ENCODE measurements around the gene CHML.

Gene CHML

GRCh38 chr1:241596633-241597032 lies 43.5 kb downstream of the CHML start:
- Histone ChIP-seq H3K27me3 (ENCODE audit: insufficient read depth, low read length) (no peaks in the 10 kb centered on the region), H3K36me3 (ENCODE audit: insufficient read depth, low read length) (no peaks in the 10 kb centered on the region), H3K9me2 (ENCODE audit: low read depth, low read length) (no peaks in the 10 kb centered on the region), H3K4me1 (ENCODE audit: insufficient read depth, low read length, severe bottlenecking) (peaks cover 13% of the 10 kb centered on the region), H3K79me2 (ENCODE audit: insufficient read depth, low read length) (no peaks in the 10 kb centered on the region), H3K9ac (ENCODE audit: low read length) (no peak overlapping the region), H4K20me1 (ENCODE audit: insufficient read depth, low read length) (no peaks in the 10 kb centered on the region), H3K9me3 (ENCODE audit: low read length) (no peaks in the 10 kb centered on the region), H3F3A (ENCODE audit: insufficient read depth, low read length) (no peaks in the 10 kb centered on the region), H2AFZ (ENCODE audit: low read length) (no peak overlapping the region), H3K4me3 (ENCODE audit: low read depth, low read length, poor library complexity, severe bottlenecking) (no peak overlapping the region), H3K4me2 (ENCODE audit: low read length) (no peak overlapping the region), H3K27ac (ENCODE audit: low read depth, low read length, poor library complexity, severe bottlenecking) (no peak overlapping the region)
- TF ChIP-seq EZH2 (IDR thresholded peaks at IDR 0.05; ENCODE audit: borderline replicate concordance, low read length) = no peak
- TF ChIP-seq CTCF (IDR thresholded peaks at IDR 0.05; ENCODE audit: low read length) = no peak

GRCh38 chr1:241593186-241593585 lies 47.0 kb downstream of the CHML start:
- H3K79me2 ChIP-seq (ENCODE audit: insufficient read depth, low read length) = no peaks in the 10 kb centered on the region
- no peak for TF ChIP-seq EZH2 (IDR thresholded peaks at IDR 0.05; ENCODE audit: borderline replicate concordance, low read length)
- H3K4me1 ChIP-seq (ENCODE audit: insufficient read depth, low read length, severe bottlenecking) = peaks cover 10% of the 10 kb centered on the region
- no peaks in the 10 kb centered on the region for H3K9me3 ChIP-seq (ENCODE audit: low read length)
- no peaks in the 10 kb centered on the region for H3F3A ChIP-seq (ENCODE audit: insufficient read depth, low read length)
- H3K36me3 ChIP-seq (ENCODE audit: insufficient read depth, low read length) = no peaks in the 10 kb centered on the region
- H3K9ac ChIP-seq (ENCODE audit: low read length) = no peak overlapping the region
- no peaks in the 10 kb centered on the region for H3K9me2 ChIP-seq (ENCODE audit: low read depth, low read length)
- no peaks in the 10 kb centered on the region for H3K27me3 ChIP-seq (ENCODE audit: insufficient read depth, low read length)
- no peaks in the 10 kb centered on the region for H4K20me1 ChIP-seq (ENCODE audit: insufficient read depth, low read length)
- no peak overlapping the region for H3K4me2 ChIP-seq (ENCODE audit: low read length)
- H3K27ac ChIP-seq (ENCODE audit: low read depth, low read length, poor library complexity, severe bottlenecking) = no peak overlapping the region
- no peak overlapping the region for H3K4me3 ChIP-seq (ENCODE audit: low read depth, low read length, poor library complexity, severe bottlenecking)
- no peak overlapping the region for H2AFZ ChIP-seq (ENCODE audit: low read length)

GRCh38 chr1:241592273-241592958 lies 47.8 kb downstream of the CHML start:
- no peak overlapping the region for H3K4me3 ChIP-seq (ENCODE audit: low read depth, low read length, poor library complexity, severe bottlenecking)
- H3K27ac ChIP-seq (ENCODE audit: low read depth, low read length, poor library complexity, severe bottlenecking) = no peak overlapping the region
- H3K36me3 ChIP-seq (ENCODE audit: insufficient read depth, low read length) = no peaks in the 10 kb centered on the region
- no peak for TF ChIP-seq CTCF (IDR thresholded peaks at IDR 0.05; ENCODE audit: low read length)
- no peak for TF ChIP-seq EZH2 (IDR thresholded peaks at IDR 0.05; ENCODE audit: borderline replicate concordance, low read length)
- H2AFZ ChIP-seq (ENCODE audit: low read length) = no peak overlapping the region
- no peaks in the 10 kb centered on the region for H3K79me2 ChIP-seq (ENCODE audit: insufficient read depth, low read length)
- H3K9ac ChIP-seq (ENCODE audit: low read length) = no peak overlapping the region
- peaks cover 5% of the 10 kb centered on the region for H3K4me1 ChIP-seq (ENCODE audit: insufficient read depth, low read length, severe bottlenecking)
- H3F3A ChIP-seq (ENCODE audit: insufficient read depth, low read length) = no peaks in the 10 kb centered on the region
- no peaks in the 10 kb centered on the region for H3K9me2 ChIP-seq (ENCODE audit: low read depth, low read length)
- H3K27me3 ChIP-seq (ENCODE audit: insufficient read depth, low read length) = no peaks in the 10 kb centered on the region
- H3K9me3 ChIP-seq (ENCODE audit: low read length) = no peaks in the 10 kb centered on the region
- no peaks in the 10 kb centered on the region for H4K20me1 ChIP-seq (ENCODE audit: insufficient read depth, low read length)
- H3K4me2 ChIP-seq (ENCODE audit: low read length) = no peak overlapping the region

GRCh38 chr1:241591736-241592135 lies 48.4 kb downstream of the CHML start:
- no peak overlapping the region for H2AFZ ChIP-seq (ENCODE audit: low read length)

More at GRCh38 chr1:241591736-241592135, 48.4 kb downstream of the CHML start:
- Histone ChIP-seq H3F3A (ENCODE audit: insufficient read depth, low read length) (no peaks in the 10 kb centered on the region), H3K27ac (ENCODE audit: low read depth, low read length, poor library complexity, severe bottlenecking) (no peak overlapping the region), H4K20me1 (ENCODE audit: insufficient read depth, low read length) (no peaks in the 10 kb centered on the region), H3K9me3 (ENCODE audit: low read length) (no peaks in the 10 kb centered on the region), H3K9ac (ENCODE audit: low read length) (no peak overlapping the region), H3K4me3 (ENCODE audit: low read depth, low read length, poor library complexity, severe bottlenecking) (no peak overlapping the region), H3K9me2 (ENCODE audit: low read depth, low read length) (no peaks in the 10 kb centered on the region), H3K79me2 (ENCODE audit: insufficient read depth, low read length) (no peaks in the 10 kb centered on the region), H3K4me2 (ENCODE audit: low read length) (no peak overlapping the region), H3K4me1 (ENCODE audit: insufficient read depth, low read length, severe bottlenecking) (peaks cover 5% of the 10 kb centered on the region), H3K36me3 (ENCODE audit: insufficient read depth, low read length) (no peaks in the 10 kb centered on the region), H3K27me3 (ENCODE audit: insufficient read depth, low read length) (no peaks in the 10 kb centered on the region)
- TF ChIP-seq CTCF (IDR thresholded peaks at IDR 0.05; ENCODE audit: low read length) (no peak), EZH2 (IDR thresholded peaks at IDR 0.05; ENCODE audit: borderline replicate concordance, low read length) (no peak)
